Suprapubic skin (tissue), 4 donors: Measurements from ENCODE around the gene ADGRF4. TPM values are rescaled to one million over a fixed set of nuclear protein-coding genes. Genes with fewer than 3 reads are reported as not detected.

Experiments used
- DNase-seq, 2 donors: peaks; one replicate each; pipeline ENCODE4 v3.0.0-alpha.2; 2019; ENCODE audit warnings: low spot score in 2 of 2
- H3K27ac ChIP-seq: fragments of 200-600 bp; sonication (generic); one replicate; pipeline ENCODE4 v1.5.1; 2019
- H3K27me3 ChIP-seq: fragments of 200-600 bp; sonication (generic); one replicate; pipeline ENCODE4 v1.5.1; 2019
- H3K36me3 ChIP-seq: fragments of 200-600 bp; sonication (generic); one replicate; pipeline ENCODE4 v1.5.1; 2019
- H3K4me1 ChIP-seq: fragments of 200-600 bp; sonication (generic); one replicate; pipeline ENCODE4 v1.5.1; 2019
- H3K4me3 ChIP-seq: fragments of 200-600 bp; sonication (generic); one replicate; pipeline ENCODE4 v1.5.1; 2019; ENCODE audit warnings: mild to moderate bottlenecking
- H3K9me3 ChIP-seq: fragments of 200-600 bp; sonication (generic); one replicate; pipeline ENCODE4 v1.5.1; 2019
- EP300 ChIP-seq: sonication (generic); formaldehyde crosslinking; IDR thresholded peaks from one replicate; pipeline ENCODE4 v1.6.1; 2017; ENCODE audit warnings: antibody characterized with exemption
- POLR2A ChIP-seq, 2 donors: fragments of 450-650 bp; IDR thresholded peaks; one replicate each; pipeline ENCODE4 v1.6.1; 2017; ENCODE audit warnings: antibody characterized with exemption in 2 of 2, mild to moderate bottlenecking in 2 of 2, moderate library complexity in 2 of 2
- POLR2AphosphoS5 ChIP-seq, 3 donors: sonication (generic); formaldehyde crosslinking; IDR thresholded peaks; one replicate each; pipeline ENCODE4 v1.6.1; 2017; ENCODE audit warnings: antibody characterized with exemption in 3 of 3
- WGBS: methylation state at CpG from one replicate; pipeline ENCODE4 v1.1.5; 2018; 5-methylcytosine and 5-hydroxymethylcytosine counted together
- total RNA-seq, 4 donors: library from RNA; depleted of rRNA; stranded (reverse); fragments of >200 nt; gene quantifications; one replicate each; pipeline ENCODE4 v1.1.0, GENCODE V29; 2016
- TF ChIP-seq, protein P1 (sequence below), 2 donors: fragments of 200-600 bp in 1 of 2; fragments of 450-650 bp in 1 of 2; sonication (generic) in 1 of 2; IDR thresholded peaks; one replicate each; pipeline ENCODE4 v1.5.1; 2016 to 2019; ENCODE audit warnings: antibody characterized with exemption in 2 of 2, mild to moderate bottlenecking in 1 of 2, moderate library complexity in 1 of 2

The ADGRF4 gene
- total RNA-seq, 4 donors from 2014 or later, result 38.9 to 74.3 (median 45.3) TPM

DNA sequence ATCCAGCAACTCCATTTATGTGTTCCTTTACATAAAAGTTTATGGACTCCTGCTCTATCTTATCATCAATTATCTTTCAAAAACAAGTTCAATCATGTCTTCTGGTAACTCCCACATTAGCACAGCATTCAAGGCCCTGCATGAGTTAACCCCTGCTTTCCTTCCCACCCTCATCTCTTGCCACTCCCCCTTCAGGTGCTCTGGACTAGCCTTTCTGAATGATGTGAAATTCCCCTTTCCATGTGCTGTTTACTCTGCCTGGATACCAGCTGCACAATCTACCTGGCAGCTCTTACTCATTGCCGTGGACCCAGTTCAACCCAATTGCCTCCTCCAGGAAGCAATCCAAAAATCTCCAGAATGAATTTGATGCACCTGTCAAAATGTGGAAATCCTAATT lies 11.9 kb downstream of the ADGRF4 start:
- no peaks in the 10 kb centered on the region for H3K4me1 ChIP-seq
- H3K27ac ChIP-seq, result no peak overlapping the region
- no peak overlapping the region for H3K4me3 ChIP-seq
- TF ChIP-seq, protein P1, sequence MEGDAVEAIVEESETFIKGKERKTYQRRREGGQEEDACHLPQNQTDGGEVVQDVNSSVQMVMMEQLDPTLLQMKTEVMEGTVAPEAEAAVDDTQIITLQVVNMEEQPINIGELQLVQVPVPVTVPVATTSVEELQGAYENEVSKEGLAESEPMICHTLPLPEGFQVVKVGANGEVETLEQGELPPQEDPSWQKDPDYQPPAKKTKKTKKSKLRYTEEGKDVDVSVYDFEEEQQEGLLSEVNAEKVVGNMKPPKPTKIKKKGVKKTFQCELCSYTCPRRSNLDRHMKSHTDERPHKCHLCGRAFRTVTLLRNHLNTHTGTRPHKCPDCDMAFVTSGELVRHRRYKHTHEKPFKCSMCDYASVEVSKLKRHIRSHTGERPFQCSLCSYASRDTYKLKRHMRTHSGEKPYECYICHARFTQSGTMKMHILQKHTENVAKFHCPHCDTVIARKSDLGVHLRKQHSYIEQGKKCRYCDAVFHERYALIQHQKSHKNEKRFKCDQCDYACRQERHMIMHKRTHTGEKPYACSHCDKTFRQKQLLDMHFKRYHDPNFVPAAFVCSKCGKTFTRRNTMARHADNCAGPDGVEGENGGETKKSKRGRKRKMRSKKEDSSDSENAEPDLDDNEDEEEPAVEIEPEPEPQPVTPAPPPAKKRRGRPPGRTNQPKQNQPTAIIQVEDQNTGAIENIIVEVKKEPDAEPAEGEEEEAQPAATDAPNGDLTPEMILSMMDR (IDR thresholded peaks at IDR 0.05), result no peak
- TF ChIP-seq POLR2AphosphoS5 (IDR thresholded peaks at IDR 0.05) (no peak), POLR2A (IDR thresholded peaks at IDR 0.05) (no peak), EP300 (no peak)
- no peak for DNase-seq
- WGBS, result 56% methylated on average over 1 of the region's 1 CpG
- H3K9me3 ChIP-seq, result no peaks in the 10 kb centered on the region
- H3K27me3 ChIP-seq, result no peaks in the 10 kb centered on the region
- H3K36me3 ChIP-seq, result no peaks in the 10 kb centered on the region

DNA sequence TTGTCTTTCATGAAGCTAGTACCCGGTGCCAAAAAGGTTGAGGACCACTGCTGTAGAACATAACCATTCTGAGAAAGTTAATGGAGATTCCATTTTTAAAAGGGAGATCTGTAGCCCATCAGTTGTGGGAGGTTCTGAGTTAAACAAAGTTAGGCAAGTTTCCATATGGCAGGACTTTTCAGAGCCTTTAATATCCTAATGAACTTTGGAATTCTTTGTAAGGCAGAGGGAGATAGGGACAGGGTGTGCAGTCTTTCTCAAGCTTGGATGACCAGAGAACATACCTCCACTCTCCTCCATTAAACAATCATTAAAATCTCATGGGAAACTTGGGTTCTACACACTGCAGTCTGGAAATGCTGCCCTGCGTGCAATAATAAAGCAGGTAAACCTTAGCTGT lies 14.8 kb downstream of the ADGRF4 start:
- 97% methylated on average over 2 of the region's 2 CpGs for WGBS
- Histone ChIP-seq H3K4me3 (no peak overlapping the region), H3K4me1 (no peaks in the 10 kb centered on the region), H3K27ac (no peak overlapping the region), H3K36me3 (no peaks in the 10 kb centered on the region), H3K27me3 (no peaks in the 10 kb centered on the region), H3K9me3 (no peaks in the 10 kb centered on the region)
- DNase-seq, result no peak
- TF ChIP-seq POLR2AphosphoS5 (IDR thresholded peaks at IDR 0.05) (no peak), POLR2A (IDR thresholded peaks at IDR 0.05) (no peak), EP300 (no peak)
- TF ChIP-seq, protein P1 (IDR thresholded peaks at IDR 0.05), result no peak

DNA sequence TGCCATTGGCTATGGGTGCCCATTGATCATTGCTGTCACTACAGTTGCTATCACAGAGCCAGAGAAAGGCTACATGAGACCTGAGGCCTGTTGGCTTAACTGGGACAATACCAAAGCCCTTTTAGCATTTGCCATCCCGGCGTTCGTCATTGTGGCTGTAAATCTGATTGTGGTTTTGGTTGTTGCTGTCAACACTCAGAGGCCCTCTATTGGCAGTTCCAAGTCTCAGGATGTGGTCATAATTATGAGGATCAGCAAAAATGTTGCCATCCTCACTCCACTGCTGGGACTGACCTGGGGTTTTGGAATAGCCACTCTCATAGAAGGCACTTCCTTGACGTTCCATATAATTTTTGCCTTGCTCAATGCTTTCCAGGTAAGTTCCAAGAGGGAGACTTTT lies 16.4 kb downstream of the ADGRF4 start:
- Histone ChIP-seq H3K4me1 (no peaks in the 10 kb centered on the region), H3K27me3 (no peaks in the 10 kb centered on the region), H3K9me3 (no peaks in the 10 kb centered on the region), H3K36me3 (no peaks in the 10 kb centered on the region), H3K4me3 (no peak overlapping the region), H3K27ac (no peak overlapping the region)
- no peak for TF ChIP-seq EP300
- TF ChIP-seq POLR2AphosphoS5 (IDR thresholded peaks at IDR 0.05), result no peak
- no peak for TF ChIP-seq POLR2A (IDR thresholded peaks at IDR 0.05)
- TF ChIP-seq, protein P1 (IDR thresholded peaks at IDR 0.05), result no peak
- DNase-seq, result no peak
- WGBS, result 70% methylated on average over 4 of the region's 4 CpGs

DNA sequence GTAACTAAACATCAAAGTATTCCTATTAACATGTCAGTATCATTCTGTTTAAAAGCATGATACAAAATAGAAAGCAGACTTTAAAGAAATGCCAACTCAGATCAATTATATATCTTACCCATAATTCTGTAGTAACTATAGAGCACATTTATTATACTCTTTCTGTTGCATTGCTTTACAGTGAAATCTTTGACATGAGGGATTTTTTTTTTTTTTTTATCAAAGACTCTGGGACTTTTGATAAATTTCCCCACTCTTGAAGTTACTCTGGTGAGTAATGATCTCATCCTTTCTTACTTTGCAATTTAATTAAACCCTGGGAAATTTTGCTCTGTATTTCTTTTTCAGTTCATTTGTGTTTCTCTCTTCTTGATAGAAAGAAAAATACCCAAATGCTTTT lies 17.4 kb downstream of the ADGRF4 start:
- H3K4me1 ChIP-seq, result no peaks in the 10 kb centered on the region
- no peaks in the 10 kb centered on the region for H3K27me3 ChIP-seq
- no peaks in the 10 kb centered on the region for H3K9me3 ChIP-seq
- no peak overlapping the region for H3K27ac ChIP-seq
- TF ChIP-seq POLR2AphosphoS5 (IDR thresholded peaks at IDR 0.05) (no peak), POLR2A (IDR thresholded peaks at IDR 0.05) (no peak), EP300 (no peak)
- TF ChIP-seq, protein P1 (IDR thresholded peaks at IDR 0.05), result no peak
- no peaks in the 10 kb centered on the region for H3K36me3 ChIP-seq
- no peak overlapping the region for H3K4me3 ChIP-seq
- DNase-seq, result no peak

DNA sequence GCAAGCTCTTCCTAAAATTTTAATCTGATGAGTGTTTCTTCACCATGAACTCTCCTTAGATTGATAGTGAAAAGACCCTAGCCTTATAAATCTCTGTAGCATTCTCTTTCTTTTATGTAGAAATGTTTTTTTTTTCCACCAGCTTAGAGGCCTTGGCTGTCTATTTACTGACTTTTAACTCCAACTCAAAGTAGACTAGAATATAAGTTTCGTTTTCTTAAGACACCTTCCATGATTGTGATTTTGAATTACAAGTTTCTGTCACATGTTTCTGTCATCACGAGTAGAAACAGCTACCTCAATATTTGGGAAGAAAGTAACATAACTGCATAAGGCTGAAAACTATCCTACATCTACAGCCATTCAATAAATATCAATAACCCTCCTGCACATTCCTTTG lies 17.8 kb downstream of the ADGRF4 start:
- H3K9me3 ChIP-seq, result no peaks in the 10 kb centered on the region
- H3K4me1 ChIP-seq, result no peaks in the 10 kb centered on the region
- no peak for DNase-seq
- WGBS, result 46% methylated on average over 2 of the region's 2 CpGs
- no peak overlapping the region for H3K4me3 ChIP-seq
- TF ChIP-seq POLR2AphosphoS5 (IDR thresholded peaks at IDR 0.05), result no peak
- no peak for TF ChIP-seq POLR2A (IDR thresholded peaks at IDR 0.05)
- no peak for TF ChIP-seq EP300
- TF ChIP-seq, protein P1 (IDR thresholded peaks at IDR 0.05), result no peak
- no peak overlapping the region for H3K27ac ChIP-seq
- H3K27me3 ChIP-seq, result no peaks in the 10 kb centered on the region
- no peaks in the 10 kb centered on the region for H3K36me3 ChIP-seq
